Calu3 (cell line): ENCODE results near the gene HNRNPA1. TPM values are rescaled to one million over a fixed set of nuclear protein-coding genes. Genes with fewer than 3 reads are reported as not detected.

ENCODE experiments used
- BruUV-seq: library from RNA; stranded (reverse); fragments of 400-500 nt; replicated peaks from 2 replicates; lab custom pipeline; 2021; lab: Mats Ljungman, UMichigan
- CTCF ChIA-PET: fragments of 300-600 bp; sonication (Branson Sonifier 250); formaldehyde crosslinking; loops from one replicate; lab custom pipeline; 2022; ENCODE audit warnings: antibody characterized with exemption; lab: Charles Lee
- DNase-seq: peaks from one replicate; pipeline ENCODE4 v3.0.0; 2022
- H3K27ac Mint-ChIP-seq: one replicate; pipeline ENCODE4 v1.8.0; 2022; ENCODE audit warnings: mixed read lengths; ENCODE audit not compliant: unreplicated experiment
- H3K27me3 Mint-ChIP-seq: one replicate; pipeline ENCODE4 v1.8.0; 2022; ENCODE audit warnings: mixed read lengths; ENCODE audit not compliant: unreplicated experiment
- H3K36me3 Mint-ChIP-seq: one replicate; pipeline ENCODE4 v1.8.0; 2022; ENCODE audit warnings: mild to moderate bottlenecking, moderate library complexity, mixed read lengths; ENCODE audit not compliant: insufficient read depth, unreplicated experiment
- H3K4me1 Mint-ChIP-seq: one replicate; pipeline ENCODE4 v1.8.0; 2022; ENCODE audit warnings: mild to moderate bottlenecking, low read depth, mixed read lengths; ENCODE audit not compliant: unreplicated experiment
- H3K4me3 Mint-ChIP-seq: one replicate; pipeline ENCODE4 v1.8.0; 2022; ENCODE audit warnings: mild to moderate bottlenecking, low read depth, moderate library complexity, mixed read lengths; ENCODE audit not compliant: unreplicated experiment
- H3K9me3 Mint-ChIP-seq: one replicate; pipeline ENCODE4 v1.8.0; 2022; ENCODE audit warnings: low read depth, mixed read lengths; ENCODE audit not compliant: unreplicated experiment
- CTCF ChIP-seq: fragments of 200-600 bp; IDR thresholded peaks from one replicate; pipeline ENCODE4 v1.8.0; 2022; ENCODE audit warnings: antibody characterized with exemption; ENCODE audit not compliant: unreplicated experiment
- intact Hi-C: fragments of 100-400 bp; cut with micrococcal nuclease; formaldehyde crosslinking; loops from one replicate; pipeline ENCODE4 v1.10.0; 2022; ENCODE audit not compliant: unreplicated experiment
- total RNA-seq: library from RNA; stranded (reverse); gene quantifications from 2 replicates; pipeline ENCODE4 v1.2.3, GENCODE V29; 2022

The HNRNPA1 gene
- total RNA-seq, 1 experiment from 2014 or later: 1,161 TPM

GRCh38 chr12:54296393-54297099 is 16.0 kb downstream of the HNRNPA1 start:
- BruUV-seq: no TSS peak
- H3K27ac Mint-ChIP-seq: no peak overlapping the region
- TF ChIP-seq CTCF: no peak
- H3K4me3 Mint-ChIP-seq: no peak overlapping the region
- CTCF ChIA-PET: interaction anchor here (1.4 to 5.6 kb wide), 2 partner anchors 10 to 28 kb away, joined by 4 to 37 read pairs; partner anchors contain the start of gene COPZ1
- peaks cover 30% of the 10 kb centered on the region for H3K4me1 Mint-ChIP-seq
- no peaks in the 10 kb centered on the region for H3K9me3 Mint-ChIP-seq
- no peak for DNase-seq
- H3K36me3 Mint-ChIP-seq: no peaks in the 10 kb centered on the region
- intact Hi-C loops: no loop called here
- H3K27me3 Mint-ChIP-seq: peaks cover 21% of the 10 kb centered on the region

- CTCF ChIA-PET: interaction anchor here (1.2 to 1.5 kb wide), 5 partner anchors 8 to 60 kb away, joined by 3 to 5 read pairs (median 3); partner anchors contain the start of genes CBX5 and COPZ1
- TF ChIP-seq CTCF: no peak
- H3K4me1 Mint-ChIP-seq: peaks cover 47% of the 10 kb centered on the region
- H3K27me3 Mint-ChIP-seq: peaks cover 21% of the 10 kb centered on the region
- H3K36me3 Mint-ChIP-seq: no peaks in the 10 kb centered on the region
- H3K9me3 Mint-ChIP-seq: no peaks in the 10 kb centered on the region
- intact Hi-C loops: no loop called here
- no peak overlapping the region for H3K4me3 Mint-ChIP-seq
- DNase-seq: no peak
- H3K27ac Mint-ChIP-seq: no peak overlapping the region
- BruUV-seq: no TSS peak
Measured at GRCh38 chr12:54298904-54299303, 18.4 kb downstream of the HNRNPA1 start.

- Mint-ChIP-seq H3K36me3 (peaks cover 7% of the 10 kb centered on the region), H3K4me1 (peaks cover 49% of the 10 kb centered on the region), H3K27ac (no peak overlapping the region), H3K9me3 (no peaks in the 10 kb centered on the region), H3K27me3 (peaks cover 21% of the 10 kb centered on the region), H3K4me3 (no peak overlapping the region)
- DNase-seq: no peak
- CTCF ChIA-PET: interaction anchor here (0.6 to 1.5 kb wide), 6 partner anchors 9 to 80 kb away, joined by 3 to 8 read pairs (median 4); partner anchors contain the start of genes CBX5 and COPZ1
- intact Hi-C loops: no loop called here
- no peak for TF ChIP-seq CTCF
- BruUV-seq: no TSS peak
Measured at GRCh38 chr12:54299515-54300224, 19.1 kb downstream of the HNRNPA1 start.

GRCh38 chr12:54300225-54300731 is 19.8 kb downstream of the HNRNPA1 start:
- no peak for TF ChIP-seq CTCF
- peaks cover 7% of the 10 kb centered on the region for H3K36me3 Mint-ChIP-seq
- CTCF ChIA-PET: interaction anchor here (0.6 to 1.3 kb wide), 6 partner anchors 9 to 80 kb away, joined by 3 to 8 read pairs (median 4); partner anchors contain the start of genes CBX5 and COPZ1
- peaks cover 21% of the 10 kb centered on the region for H3K27me3 Mint-ChIP-seq
- H3K4me1 Mint-ChIP-seq: peaks cover 47% of the 10 kb centered on the region
- BruUV-seq: no TSS peak
- intact Hi-C loops: no loop called here
- H3K27ac Mint-ChIP-seq: no peak overlapping the region
- DNase-seq: no peak
- H3K4me3 Mint-ChIP-seq: peak overlapping the region; percentile 58
- H3K9me3 Mint-ChIP-seq: no peaks in the 10 kb centered on the region
